Measurements from ENCODE around the gene TET2. TPM values are rescaled to one million over a fixed set of nuclear protein-coding genes. Genes with fewer than 3 reads are reported as not detected.

The TET2 gene
- total RNA-seq, 1 donor from 2014 or later = 37.4 TPM

- H3K27ac Mint-ChIP-seq (ENCODE audit: unreplicated experiment) = no peak overlapping the region
- H3K36me3 Mint-ChIP-seq (ENCODE audit: unreplicated experiment) = peaks cover 5% of the 10 kb centered on the region
- TF ChIP-seq CTCF (IDR thresholded peaks at IDR 0.05; ENCODE audit: partially characterized antibody, unreplicated experiment) = no peak
- DNase-seq = no peak
- H3K4me1 Mint-ChIP-seq (ENCODE audit: low read depth, unreplicated experiment) = no peaks in the 10 kb centered on the region
- H3K27me3 Mint-ChIP-seq (ENCODE audit: unreplicated experiment) = no peaks in the 10 kb centered on the region
- H3K4me3 Mint-ChIP-seq (ENCODE audit: unreplicated experiment) = no peak overlapping the region
- peaks cover 5% of the 10 kb centered on the region for H3K9me3 Mint-ChIP-seq (ENCODE audit: unreplicated experiment)
Observed at GRCh38 chr4:105304085-105304484, 157.4 kb downstream of the TET2 start.

GRCh38 chr4:105305019-105305836, 158.6 kb downstream of the TET2 start:
- TF ChIP-seq CTCF (IDR thresholded peaks at IDR 0.05; ENCODE audit: partially characterized antibody, unreplicated experiment) = no peak
- Mint-ChIP-seq H3K27ac (ENCODE audit: unreplicated experiment) (no peak overlapping the region), H3K9me3 (ENCODE audit: unreplicated experiment) (peaks cover 1% of the 10 kb centered on the region), H3K27me3 (ENCODE audit: unreplicated experiment) (no peaks in the 10 kb centered on the region), H3K36me3 (ENCODE audit: unreplicated experiment) (no peaks in the 10 kb centered on the region), H3K4me3 (ENCODE audit: unreplicated experiment) (no peak overlapping the region), H3K4me1 (ENCODE audit: low read depth, unreplicated experiment) (no peaks in the 10 kb centered on the region)
- DNase-seq = no peak

- peaks cover 1% of the 10 kb centered on the region for H3K9me3 Mint-ChIP-seq (ENCODE audit: unreplicated experiment)
- H3K27me3 Mint-ChIP-seq (ENCODE audit: unreplicated experiment) = no peaks in the 10 kb centered on the region
- no peak for DNase-seq
- no peaks in the 10 kb centered on the region for H3K4me1 Mint-ChIP-seq (ENCODE audit: low read depth, unreplicated experiment)
- no peak overlapping the region for H3K27ac Mint-ChIP-seq (ENCODE audit: unreplicated experiment)
- H3K4me3 Mint-ChIP-seq (ENCODE audit: unreplicated experiment) = no peak overlapping the region
- no peaks in the 10 kb centered on the region for H3K36me3 Mint-ChIP-seq (ENCODE audit: unreplicated experiment)
- no peak for TF ChIP-seq CTCF (IDR thresholded peaks at IDR 0.05; ENCODE audit: partially characterized antibody, unreplicated experiment)
Observed at GRCh38 chr4:105306158-105306781, 159.6 kb downstream of the TET2 start.

GRCh38 chr4:105306820-105307219, 160.1 kb downstream of the TET2 start:
- DNase-seq = no peak
- no peak for TF ChIP-seq CTCF (IDR thresholded peaks at IDR 0.05; ENCODE audit: partially characterized antibody, unreplicated experiment)
- Mint-ChIP-seq H3K4me3 (ENCODE audit: unreplicated experiment) (no peak overlapping the region), H3K4me1 (ENCODE audit: low read depth, unreplicated experiment) (no peaks in the 10 kb centered on the region), H3K9me3 (ENCODE audit: unreplicated experiment) (peaks cover 4% of the 10 kb centered on the region), H3K36me3 (ENCODE audit: unreplicated experiment) (no peaks in the 10 kb centered on the region), H3K27me3 (ENCODE audit: unreplicated experiment) (no peaks in the 10 kb centered on the region), H3K27ac (ENCODE audit: unreplicated experiment) (no peak overlapping the region)

GRCh38 chr4:105318486-105318885, 171.8 kb downstream of the TET2 start:
- no peaks in the 10 kb centered on the region for H3K4me1 Mint-ChIP-seq (ENCODE audit: low read depth, unreplicated experiment)
- no peak overlapping the region for H3K4me3 Mint-ChIP-seq (ENCODE audit: unreplicated experiment)
- peaks cover 2% of the 10 kb centered on the region for H3K9me3 Mint-ChIP-seq (ENCODE audit: unreplicated experiment)
- H3K36me3 Mint-ChIP-seq (ENCODE audit: unreplicated experiment) = no peaks in the 10 kb centered on the region
- no peak for DNase-seq
- peaks cover 2% of the 10 kb centered on the region for H3K27me3 Mint-ChIP-seq (ENCODE audit: unreplicated experiment)
- TF ChIP-seq CTCF (IDR thresholded peaks at IDR 0.05; ENCODE audit: partially characterized antibody, unreplicated experiment) = no peak
- H3K27ac Mint-ChIP-seq (ENCODE audit: unreplicated experiment) = no peak overlapping the region
